Measurements from ENCODE around the gene IFT88.

DNA sequence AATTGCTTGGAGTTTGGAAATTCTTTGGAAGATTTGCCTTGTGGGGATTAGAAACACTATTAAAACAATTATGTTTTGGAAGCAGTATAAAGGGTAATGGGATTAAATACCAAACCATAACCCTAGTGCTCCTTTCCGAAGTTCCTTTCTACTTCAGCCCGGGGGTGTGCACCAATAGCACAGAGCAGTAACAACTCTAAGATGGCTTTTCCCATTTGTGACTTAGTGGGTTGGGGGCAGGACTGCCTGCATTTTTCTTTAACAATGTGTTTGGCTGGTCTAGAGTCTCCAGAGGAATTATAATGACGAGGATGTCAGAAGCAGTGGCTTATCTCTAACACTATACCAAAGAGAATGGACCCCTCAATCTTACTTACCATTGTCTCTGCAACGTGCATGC lies 124.7 kb downstream of the IFT88 start:
- TF ChIP-seq, protein P1, sequence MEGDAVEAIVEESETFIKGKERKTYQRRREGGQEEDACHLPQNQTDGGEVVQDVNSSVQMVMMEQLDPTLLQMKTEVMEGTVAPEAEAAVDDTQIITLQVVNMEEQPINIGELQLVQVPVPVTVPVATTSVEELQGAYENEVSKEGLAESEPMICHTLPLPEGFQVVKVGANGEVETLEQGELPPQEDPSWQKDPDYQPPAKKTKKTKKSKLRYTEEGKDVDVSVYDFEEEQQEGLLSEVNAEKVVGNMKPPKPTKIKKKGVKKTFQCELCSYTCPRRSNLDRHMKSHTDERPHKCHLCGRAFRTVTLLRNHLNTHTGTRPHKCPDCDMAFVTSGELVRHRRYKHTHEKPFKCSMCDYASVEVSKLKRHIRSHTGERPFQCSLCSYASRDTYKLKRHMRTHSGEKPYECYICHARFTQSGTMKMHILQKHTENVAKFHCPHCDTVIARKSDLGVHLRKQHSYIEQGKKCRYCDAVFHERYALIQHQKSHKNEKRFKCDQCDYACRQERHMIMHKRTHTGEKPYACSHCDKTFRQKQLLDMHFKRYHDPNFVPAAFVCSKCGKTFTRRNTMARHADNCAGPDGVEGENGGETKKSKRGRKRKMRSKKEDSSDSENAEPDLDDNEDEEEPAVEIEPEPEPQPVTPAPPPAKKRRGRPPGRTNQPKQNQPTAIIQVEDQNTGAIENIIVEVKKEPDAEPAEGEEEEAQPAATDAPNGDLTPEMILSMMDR (IDR thresholded peaks at IDR 0.05; ENCODE audit: low read length), result no peak
- no peak for TF ChIP-seq EZH2phosphoT487 (IDR thresholded peaks at IDR 0.05; ENCODE audit: low read length)

Data from MM.1S (cell line).